ENCODE data around the gene HGFAC.
A peak's percentile ranks its signal among the peaks of the same experiment; 100 is the strongest.

The HGFAC gene

DNA sequence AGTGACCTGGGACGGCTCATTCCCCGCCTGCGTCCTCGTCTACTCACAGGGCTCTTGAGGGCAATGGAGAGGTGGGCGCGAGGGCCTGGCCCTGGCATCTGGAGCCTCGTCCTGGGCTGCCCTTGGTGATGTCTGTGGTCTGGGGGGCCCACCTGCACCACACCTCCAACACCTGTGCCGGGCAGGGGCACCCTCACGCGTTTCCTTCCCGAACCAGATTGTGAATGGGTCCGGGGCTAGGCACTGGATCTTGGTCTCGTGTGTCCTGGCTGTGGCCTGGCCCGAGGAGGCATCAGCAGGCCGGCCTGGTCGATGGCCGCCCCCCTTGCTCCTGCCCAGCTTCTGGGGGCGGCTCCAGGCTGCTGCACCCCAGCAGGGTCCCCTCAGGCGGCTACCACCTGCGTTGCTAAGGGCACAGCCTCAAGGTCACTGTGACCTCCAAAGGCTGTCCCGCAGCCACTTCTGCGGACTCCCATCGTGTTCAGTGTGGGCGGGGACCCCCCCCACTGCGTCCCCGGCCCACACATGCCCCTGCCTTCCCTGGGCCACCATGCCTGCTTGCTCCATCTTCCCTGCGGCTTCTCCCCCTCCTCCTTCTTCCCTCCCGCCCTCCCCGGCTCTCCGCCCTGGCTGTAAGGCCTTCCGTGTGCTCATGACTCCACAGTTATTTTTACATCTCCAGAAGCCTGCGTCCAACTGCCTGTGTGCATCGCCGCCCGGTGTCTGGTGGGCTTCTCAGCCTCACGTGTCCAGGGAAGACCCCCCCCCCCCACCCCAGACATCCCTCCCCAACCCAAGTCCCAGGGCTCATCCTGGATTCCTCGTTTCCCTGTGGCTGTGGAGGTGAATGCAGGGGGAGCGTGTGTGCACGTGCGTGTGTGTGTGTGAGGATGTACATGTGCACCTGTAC is 25.2 kb downstream of the HGFAC start:
- H3K27ac ChIP-seq = no peak overlapping the region
- TF ChIP-seq, protein P1, sequence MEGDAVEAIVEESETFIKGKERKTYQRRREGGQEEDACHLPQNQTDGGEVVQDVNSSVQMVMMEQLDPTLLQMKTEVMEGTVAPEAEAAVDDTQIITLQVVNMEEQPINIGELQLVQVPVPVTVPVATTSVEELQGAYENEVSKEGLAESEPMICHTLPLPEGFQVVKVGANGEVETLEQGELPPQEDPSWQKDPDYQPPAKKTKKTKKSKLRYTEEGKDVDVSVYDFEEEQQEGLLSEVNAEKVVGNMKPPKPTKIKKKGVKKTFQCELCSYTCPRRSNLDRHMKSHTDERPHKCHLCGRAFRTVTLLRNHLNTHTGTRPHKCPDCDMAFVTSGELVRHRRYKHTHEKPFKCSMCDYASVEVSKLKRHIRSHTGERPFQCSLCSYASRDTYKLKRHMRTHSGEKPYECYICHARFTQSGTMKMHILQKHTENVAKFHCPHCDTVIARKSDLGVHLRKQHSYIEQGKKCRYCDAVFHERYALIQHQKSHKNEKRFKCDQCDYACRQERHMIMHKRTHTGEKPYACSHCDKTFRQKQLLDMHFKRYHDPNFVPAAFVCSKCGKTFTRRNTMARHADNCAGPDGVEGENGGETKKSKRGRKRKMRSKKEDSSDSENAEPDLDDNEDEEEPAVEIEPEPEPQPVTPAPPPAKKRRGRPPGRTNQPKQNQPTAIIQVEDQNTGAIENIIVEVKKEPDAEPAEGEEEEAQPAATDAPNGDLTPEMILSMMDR (conservative IDR thresholded peaks at IDR 0.05) = no peak

DNA sequence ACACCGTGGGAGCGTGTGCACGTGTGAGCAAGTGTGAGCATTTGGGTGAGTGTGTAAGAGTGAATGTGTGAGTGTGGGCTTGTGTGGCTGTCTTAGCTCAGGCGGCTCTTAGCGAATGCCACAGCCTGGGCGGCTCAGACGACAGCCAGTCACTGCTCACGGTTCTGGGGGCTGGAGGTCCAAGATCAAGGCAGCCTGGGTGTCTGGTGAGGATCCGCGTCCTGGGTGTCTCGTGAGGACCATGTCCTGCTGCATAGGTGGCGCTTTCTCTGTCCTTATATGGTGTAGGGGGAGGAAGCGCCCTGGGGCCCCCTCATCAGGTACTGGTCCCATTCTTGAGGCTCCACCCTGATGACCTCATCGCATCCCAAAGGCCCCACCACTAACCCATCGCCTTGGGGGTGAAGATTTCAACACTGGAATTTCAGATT is 25.8 kb downstream of the HGFAC start:
- H3K27ac ChIP-seq = no peak overlapping the region
- TF ChIP-seq, protein P1 (conservative IDR thresholded peaks at IDR 0.05) = no peak

DNA sequence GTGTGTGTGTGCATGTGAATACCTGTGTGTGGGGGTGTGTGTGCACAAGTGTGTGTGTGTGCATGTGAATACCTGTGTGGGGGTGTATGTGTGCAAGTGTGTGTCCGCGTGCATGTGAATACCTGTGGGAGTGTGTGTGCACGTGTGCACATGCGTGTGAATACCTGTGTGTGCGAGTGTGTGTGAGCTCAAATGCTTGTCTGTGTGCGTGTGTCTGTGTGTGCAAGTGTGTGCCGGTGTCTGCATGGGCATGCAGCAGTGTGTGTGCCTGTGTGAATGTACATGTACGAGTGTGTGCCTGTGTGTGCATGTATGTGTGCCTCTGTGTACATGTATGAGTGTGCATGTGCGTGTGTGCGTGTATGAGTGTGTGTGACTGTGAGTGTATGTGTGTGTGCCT is 26.4 kb downstream of the HGFAC start:
- H3K27ac ChIP-seq = no peak overlapping the region
- TF ChIP-seq, protein P1 (conservative IDR thresholded peaks at IDR 0.05) = no peak

DNA sequence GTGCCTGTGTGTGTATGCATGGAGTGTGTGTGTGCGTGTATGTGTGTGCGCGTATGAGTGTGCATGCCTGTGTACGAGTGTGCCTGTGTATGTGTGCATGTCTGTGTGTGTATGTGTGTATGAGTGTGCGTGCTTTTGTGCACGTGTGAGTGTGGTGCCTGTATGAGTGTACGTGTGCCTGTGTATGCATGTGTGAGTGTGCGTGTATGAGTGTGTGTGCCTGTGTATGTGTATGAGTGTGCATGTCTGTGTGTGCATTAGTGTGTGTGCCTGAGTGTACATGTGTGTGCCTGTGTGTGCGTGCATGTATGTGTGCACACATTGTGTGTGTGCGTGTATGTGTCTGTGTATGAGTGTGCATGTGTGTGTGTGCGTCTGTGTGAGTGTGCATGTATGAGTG is 27.0 kb downstream of the HGFAC start:
- TF ChIP-seq, protein P1 (conservative IDR thresholded peaks at IDR 0.05) = no peak

DNA sequence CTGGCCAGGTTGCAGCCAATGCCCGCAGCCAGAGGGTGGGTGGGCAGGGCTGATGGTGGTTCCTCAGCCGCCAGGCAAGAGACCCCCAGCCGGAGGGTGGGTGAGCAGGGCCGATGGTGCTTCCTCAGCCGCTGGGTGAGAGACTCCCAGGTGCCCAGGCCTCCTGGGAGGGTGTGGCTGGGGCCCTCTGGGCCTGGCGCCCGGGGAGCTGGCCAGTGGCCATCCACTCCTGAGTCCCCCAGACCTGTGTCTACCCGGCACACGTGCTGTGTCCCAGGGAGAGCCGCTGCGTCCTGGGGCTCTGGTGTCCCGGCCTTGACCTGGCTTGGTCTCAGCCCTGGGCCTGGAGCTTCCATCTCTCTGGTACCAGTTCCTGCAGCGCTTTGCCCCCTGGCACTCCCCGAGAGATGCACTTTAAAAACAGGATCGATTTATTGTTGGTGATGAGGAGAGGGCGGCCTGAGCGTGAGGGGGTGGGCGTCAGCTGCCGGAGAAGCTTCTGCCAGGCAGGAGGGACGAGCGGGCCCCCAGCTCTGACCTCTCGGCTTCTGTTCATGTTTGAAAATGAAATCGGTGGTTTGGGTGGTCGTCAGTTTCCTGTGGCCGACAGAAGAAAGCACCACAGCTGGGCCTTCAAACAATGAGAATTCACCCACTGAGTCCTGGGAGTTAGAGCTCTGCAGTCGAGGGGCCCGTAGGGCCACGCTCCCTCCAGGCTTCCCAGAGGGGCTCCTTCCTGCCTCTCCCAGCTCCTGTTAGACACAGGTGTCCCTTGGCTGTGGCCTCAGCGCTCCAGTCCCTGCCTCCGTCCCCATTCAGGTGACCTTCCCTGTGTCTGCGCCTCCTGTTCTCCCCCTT is 27.8 kb downstream of the HGFAC start:
- peak overlapping the region; percentile 26; the same call in 1 of the 2 replicates for H3K27ac ChIP-seq
- TF ChIP-seq, protein P1 (conservative IDR thresholded peaks at IDR 0.05) = no peak

More for the DNA sequence above, 27.0 kb downstream of the HGFAC start:
- no peak overlapping the region for H3K27ac ChIP-seq

DNA sequence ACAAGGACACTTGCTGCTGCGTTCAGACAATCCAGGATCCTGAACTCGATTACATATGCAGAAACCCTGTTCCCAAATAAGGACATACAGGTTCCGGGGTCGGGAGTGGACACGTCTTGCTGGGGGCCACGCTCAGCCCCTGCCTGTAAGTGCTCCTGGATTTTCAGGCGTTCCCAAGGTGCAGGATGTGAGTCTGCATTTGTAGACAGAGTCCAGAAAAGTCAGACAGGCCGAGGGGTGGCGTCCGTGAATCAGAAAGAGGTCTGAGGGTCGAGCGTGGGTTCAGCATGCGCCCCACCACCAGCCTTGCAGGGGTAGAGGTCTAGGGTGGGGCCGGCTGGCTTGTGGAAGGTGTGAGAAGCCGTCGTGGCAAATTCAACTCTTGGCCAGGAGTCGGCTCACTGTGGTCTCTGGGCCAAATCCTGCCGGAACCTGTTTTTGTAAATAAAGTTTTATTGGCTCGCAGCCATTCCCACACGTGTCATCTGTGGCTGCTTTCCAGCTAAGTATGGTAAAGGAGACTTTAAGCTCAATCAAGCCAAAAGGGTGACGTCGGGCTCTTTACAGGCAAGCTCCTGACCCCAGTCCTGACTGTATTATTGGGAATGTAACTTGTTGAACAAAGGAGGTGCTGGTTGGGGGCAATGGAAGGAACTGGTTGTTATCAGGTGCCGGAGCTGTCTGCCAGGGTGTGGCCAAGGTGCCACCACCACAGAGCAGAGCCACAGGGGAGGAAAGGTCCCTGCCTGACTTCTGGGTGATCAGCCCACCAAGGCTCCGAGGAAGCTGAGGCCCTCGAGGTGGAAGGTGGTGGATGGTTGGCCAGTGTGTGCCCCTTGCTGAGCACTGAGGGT is 28.7 kb downstream of the HGFAC start:
- peak overlapping the region; percentile 26; the same call in 1 of the 2 replicates for H3K27ac ChIP-seq

More for the DNA sequence above, 28.7 kb downstream of the HGFAC start:
- TF ChIP-seq, protein P1 (conservative IDR thresholded peaks at IDR 0.05) = no peak
